Uterus (tissue), 2 donors: ENCODE data around the gene WDR46.

Experiments used
- CTCF ChIP-seq, 4 experiments: fragments of 200-600 bp in 2 of 4; fragments of 450-650 bp in 2 of 4; sonication (generic) in 2 of 4; IDR thresholded peaks; one replicate each; pipeline ENCODE4 v1.5.1; 2016 to 2019; ENCODE audit warnings: antibody characterized with exemption in 4 of 4, mild to moderate bottlenecking in 2 of 4, moderate library complexity in 1 of 4
- POLR2A ChIP-seq, 2 donors: fragments of 450-650 bp; IDR thresholded peaks; one replicate each; pipeline ENCODE4 v1.6.1; 2016; ENCODE audit warnings: antibody characterized with exemption in 2 of 2, mild to moderate bottlenecking in 1 of 2, moderate library complexity in 1 of 2

DNA sequence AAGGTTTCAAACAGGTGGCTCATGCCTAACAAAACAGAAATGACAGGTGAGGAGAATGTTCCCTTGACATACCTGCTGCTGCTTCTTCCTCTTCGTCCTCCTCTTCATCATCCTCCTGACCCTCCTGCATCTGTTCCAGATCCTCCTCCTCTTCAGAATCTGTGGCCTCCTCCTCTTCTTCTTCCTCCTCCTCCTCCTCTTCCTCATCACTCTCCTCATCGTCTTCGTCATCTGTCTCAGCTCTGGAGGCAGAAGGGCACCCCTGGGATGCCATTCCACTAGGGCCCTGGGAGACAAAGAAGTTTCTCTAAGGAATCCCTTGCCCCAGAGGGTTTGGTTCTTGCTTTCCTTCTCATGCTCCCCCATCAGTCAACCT is 30.9 kb upstream of the WDR46 start:
- TF ChIP-seq POLR2A (IDR thresholded peaks at IDR 0.05) (no peak), CTCF (IDR thresholded peaks at IDR 0.05) (no peak)
